OCI-LY3 (cell line): ENCODE data around the gene ZMYND10.

Experiments
- EZH2phosphoT487 ChIP-seq: fragments of 200-600 bp; shearing (Covaris generic); IDR thresholded peaks from 2 replicates; pipeline ENCODE4 v1.6.1; 2018; ENCODE audit warnings: antibody characterized with exemption, mixed run types, low read depth
- TF ChIP-seq, protein P1 (sequence below): fragments of 200-600, 300-600 bp; sonication (generic); IDR thresholded peaks from 2 replicates; pipeline ENCODE4 v1.5.1; 2014; ENCODE audit warnings: antibody characterized with exemption, low read length, low read depth

DNA sequence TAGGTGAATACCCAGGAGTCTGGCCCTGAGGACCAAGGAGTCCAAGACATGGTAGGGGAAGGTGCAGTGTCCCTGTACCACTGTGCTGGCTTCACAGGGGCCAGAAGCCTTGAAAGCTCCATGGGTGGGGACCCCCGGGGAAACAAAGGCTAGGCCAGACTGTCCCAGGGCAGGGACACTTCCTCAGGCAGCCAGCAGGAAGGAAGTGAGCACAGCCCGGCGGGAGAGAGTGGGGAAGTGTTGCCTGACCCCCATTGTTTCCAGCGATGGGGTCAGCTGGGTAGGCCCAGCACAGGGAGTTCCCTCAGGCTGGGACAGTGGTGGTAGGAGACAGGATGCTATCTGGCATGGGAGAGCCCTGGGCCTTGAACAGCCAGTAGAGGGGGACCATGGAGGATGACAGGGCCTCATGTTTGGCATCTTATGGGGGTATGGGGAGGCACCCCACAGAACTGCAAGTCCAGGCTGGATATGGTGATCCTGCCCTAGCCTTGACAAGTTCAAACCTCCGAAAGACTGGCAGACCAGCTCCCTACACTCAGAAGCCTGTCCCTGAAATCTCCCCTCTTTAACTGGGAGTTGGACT, 21.8 kb downstream of the ZMYND10 start:
- TF ChIP-seq, protein P1, sequence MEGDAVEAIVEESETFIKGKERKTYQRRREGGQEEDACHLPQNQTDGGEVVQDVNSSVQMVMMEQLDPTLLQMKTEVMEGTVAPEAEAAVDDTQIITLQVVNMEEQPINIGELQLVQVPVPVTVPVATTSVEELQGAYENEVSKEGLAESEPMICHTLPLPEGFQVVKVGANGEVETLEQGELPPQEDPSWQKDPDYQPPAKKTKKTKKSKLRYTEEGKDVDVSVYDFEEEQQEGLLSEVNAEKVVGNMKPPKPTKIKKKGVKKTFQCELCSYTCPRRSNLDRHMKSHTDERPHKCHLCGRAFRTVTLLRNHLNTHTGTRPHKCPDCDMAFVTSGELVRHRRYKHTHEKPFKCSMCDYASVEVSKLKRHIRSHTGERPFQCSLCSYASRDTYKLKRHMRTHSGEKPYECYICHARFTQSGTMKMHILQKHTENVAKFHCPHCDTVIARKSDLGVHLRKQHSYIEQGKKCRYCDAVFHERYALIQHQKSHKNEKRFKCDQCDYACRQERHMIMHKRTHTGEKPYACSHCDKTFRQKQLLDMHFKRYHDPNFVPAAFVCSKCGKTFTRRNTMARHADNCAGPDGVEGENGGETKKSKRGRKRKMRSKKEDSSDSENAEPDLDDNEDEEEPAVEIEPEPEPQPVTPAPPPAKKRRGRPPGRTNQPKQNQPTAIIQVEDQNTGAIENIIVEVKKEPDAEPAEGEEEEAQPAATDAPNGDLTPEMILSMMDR: no peak
- TF ChIP-seq EZH2phosphoT487: no peak
